Suppressor macrophage (primary cell): ENCODE results near the gene PCSK6.
A peak's percentile ranks its signal among the peaks of the same experiment; 100 is the strongest.

Source experiments
- DNase-seq, 4 experiments: peaks; one replicate each; pipeline ENCODE4 v3.0.0-alpha.2; 2020 to 2022

PCSK6 gene

GRCh38 chr15:101323793-101324523 lies 165.5 kb downstream of the PCSK6 start:
- no peak for DNase-seq

DNA sequence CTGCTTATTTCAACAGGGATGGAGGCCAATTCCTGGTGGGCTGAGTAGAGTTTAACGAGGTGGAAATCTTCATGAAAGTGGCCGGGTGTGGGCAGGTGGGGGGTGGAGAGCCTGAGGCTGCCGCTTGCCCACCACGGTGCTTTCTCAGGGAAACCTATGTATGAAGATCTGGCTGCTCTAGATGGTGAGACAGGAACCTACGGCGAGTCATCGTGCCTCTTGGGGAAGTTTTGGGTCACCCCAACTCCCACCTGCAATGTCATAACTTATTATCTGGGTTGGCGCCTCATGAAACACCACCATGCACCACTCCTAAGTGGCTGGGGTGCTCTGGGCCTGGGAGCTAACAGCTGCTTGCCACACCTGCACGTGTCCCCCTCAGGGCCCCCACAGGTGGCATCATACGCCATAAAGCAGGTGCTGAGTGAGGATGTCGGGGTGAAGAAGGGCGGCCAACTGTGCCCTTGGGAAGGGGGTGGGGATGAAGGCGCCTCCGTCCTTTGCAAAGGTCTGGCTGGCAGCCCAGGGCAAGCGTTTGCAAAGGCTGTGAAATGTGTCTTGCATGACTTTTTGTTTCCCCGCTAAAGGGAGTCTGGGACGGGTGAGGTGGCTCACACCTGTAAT lies 166.5 kb downstream of the PCSK6 start:
- DNase-seq = no peak

- DNase-seq = no peak
Observed at GRCh38 chr15:101322016-101322695, 167.4 kb downstream of the PCSK6 start.

DNA sequence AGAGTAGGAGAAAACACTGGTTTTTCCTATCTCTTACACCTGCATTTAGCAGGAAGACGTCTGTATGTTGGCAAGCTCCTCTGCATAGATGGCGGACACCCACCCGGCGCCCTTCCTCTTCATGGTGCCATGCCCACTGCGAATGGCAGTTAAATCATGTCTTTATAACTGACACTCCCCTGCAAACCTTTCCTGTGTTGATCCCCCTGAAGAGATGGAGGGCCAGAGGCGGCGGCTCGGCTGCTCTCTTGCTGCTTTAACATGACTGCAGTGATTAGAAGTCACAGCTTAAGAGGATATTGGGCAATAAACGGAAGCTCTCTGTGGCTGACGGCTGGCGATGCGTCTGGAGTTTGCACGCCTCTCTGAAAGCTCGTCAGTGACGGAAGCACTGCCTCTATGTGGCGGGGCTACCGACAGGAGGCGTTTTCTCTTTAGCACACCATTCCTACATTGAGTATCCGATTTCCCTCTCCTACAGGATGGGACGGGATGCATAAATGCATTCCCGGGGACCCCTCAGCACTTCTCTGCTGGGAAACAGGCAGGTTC lies 168.9 kb downstream of the PCSK6 start:
- peak; percentile 87 to 95 (median 92) for DNase-seq

GRCh38 chr15:101318839-101319238 lies 170.7 kb downstream of the PCSK6 start:
- DNase-seq = no peak

GRCh38 chr15:101318147-101318819 lies 171.2 kb downstream of the PCSK6 start:
- no peak for DNase-seq

DNA sequence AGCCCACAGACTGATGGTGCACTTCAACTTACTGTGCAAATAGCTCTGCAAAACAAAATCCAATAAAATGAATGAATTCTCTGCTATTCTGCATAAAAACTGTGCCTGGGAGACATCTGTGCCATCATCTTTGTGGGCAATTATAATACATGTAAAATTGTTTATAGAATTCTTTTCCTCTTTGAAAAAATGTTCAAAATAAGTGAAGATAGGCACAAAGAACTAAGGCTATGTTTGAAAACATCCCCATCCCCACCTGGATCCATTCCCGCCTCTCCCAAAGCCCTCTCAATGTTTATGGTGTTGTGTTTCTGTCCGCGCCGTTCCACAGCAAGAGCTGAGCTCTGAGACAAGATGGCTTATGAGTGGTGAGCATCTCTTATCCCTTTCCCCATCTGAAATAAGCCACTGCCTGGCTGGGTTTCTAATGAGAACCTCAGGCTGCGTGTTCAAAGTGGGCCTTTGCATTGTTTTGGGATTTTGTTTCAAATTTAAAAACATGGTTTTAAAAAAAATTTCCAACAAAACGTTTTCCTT lies 172.1 kb downstream of the PCSK6 start:
- DNase-seq = no peak

DNA sequence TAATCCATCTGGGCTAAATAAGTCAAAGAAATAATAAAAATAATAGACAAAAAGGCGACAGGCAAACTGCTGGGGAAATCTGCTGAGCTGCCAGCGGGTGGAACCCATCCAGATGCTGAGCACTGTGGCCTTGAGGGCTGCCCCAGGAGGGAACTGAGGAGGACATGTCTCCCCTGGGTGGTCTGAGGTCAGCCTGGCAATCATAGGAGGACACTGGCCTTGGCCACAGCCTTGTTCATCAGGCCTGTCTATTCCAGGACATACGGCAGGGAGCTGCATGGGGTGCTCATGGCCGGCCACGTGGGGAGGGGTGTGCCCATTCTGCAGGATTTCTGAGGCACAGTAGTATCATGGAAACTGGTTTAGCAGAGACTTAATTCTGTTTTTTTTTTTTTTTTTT lies 173.0 kb downstream of the PCSK6 start:
- DNase-seq = no peak

- DNase-seq = no peak
Observed at GRCh38 chr15:101315736-101316135, 173.8 kb downstream of the PCSK6 start.

- DNase-seq = no peak
Observed at GRCh38 chr15:101314336-101315125, 175.0 kb downstream of the PCSK6 start.

- DNase-seq = no peak
Observed at GRCh38 chr15:101313041-101313761, 176.3 kb downstream of the PCSK6 start.

- DNase-seq = no peak
Observed at GRCh38 chr15:101310508-101310907, 179.0 kb downstream of the PCSK6 start.

- DNase-seq = no peak
Observed at GRCh38 chr15:101310161-101310480, 179.4 kb downstream of the PCSK6 start.

GRCh38 chr15:101309436-101310160 lies 179.9 kb downstream of the PCSK6 start:
- DNase-seq = no peak

- DNase-seq = no peak
Observed at GRCh38 chr15:101308604-101309435, 180.7 kb downstream of the PCSK6 start.

GRCh38 chr15:101307897-101308603 lies 181.5 kb downstream of the PCSK6 start:
- DNase-seq = no peak

GRCh38 chr15:101307048-101307896 lies 182.2 kb downstream of the PCSK6 start:
- no peak for DNase-seq
